MM.1S (cell line): ENCODE measurements around the gene RBM8A.

Experiments
- DNase-seq: peaks from one replicate; pipeline ENCODE4 v3.0.0-alpha.2; 2015
- H2AFZ ChIP-seq: fragments of 300-600 bp; sonication (generic); 2 replicates; pipeline ENCODE4 v1.6.0; 2016; ENCODE audit warnings: antibody characterized with exemption, low read length
- H3F3A ChIP-seq: fragments of 300-600 bp; sonication (generic); 2 replicates; pipeline ENCODE4 v1.6.1; 2016; ENCODE audit warnings: mild to moderate bottlenecking, antibody characterized with exemption, low read length, moderate library complexity, mixed read lengths; ENCODE audit not compliant: insufficient read depth
- H3K27ac ChIP-seq: fragments of 300-600 bp; sonication (generic); 2 replicates; pipeline ENCODE4 v1.5.1; 2016; ENCODE audit warnings: mild to moderate bottlenecking, low read length
- H3K27me3 ChIP-seq: fragments of 300-600 bp; sonication (generic); replicated peaks from 2 replicates; pipeline ENCODE4 v1.6.0; 2016; ENCODE audit warnings: low read length; ENCODE audit not compliant: insufficient read depth
- H3K36me3 ChIP-seq: fragments of 300-600 bp; sonication (generic); replicated peaks from 2 replicates; pipeline ENCODE4 v1.6.1; 2016; ENCODE audit warnings: mild to moderate bottlenecking, low read length, mixed read lengths; ENCODE audit not compliant: insufficient read depth
- H3K4me1 ChIP-seq: fragments of 300-600 bp; sonication (generic); 2 replicates; pipeline ENCODE4 v1.6.1; 2016; ENCODE audit warnings: low read length, mixed read lengths
- H3K4me2 ChIP-seq: fragments of 300-600 bp; sonication (generic); 2 replicates; pipeline ENCODE4 v1.6.0; 2016; ENCODE audit warnings: low read depth, low read length
- H3K4me3 ChIP-seq: fragments of 300-600 bp; sonication (generic); 2 replicates; pipeline ENCODE4 v1.5.1; 2016; ENCODE audit warnings: low read length, mixed read lengths
- H3K79me2 ChIP-seq: fragments of 300-600 bp; sonication (generic); 2 replicates; pipeline ENCODE4 v1.6.1; 2016; ENCODE audit warnings: mixed run types, low read length, mixed read lengths
- H3K9ac ChIP-seq: fragments of 300-600 bp; sonication (generic); 2 replicates; pipeline ENCODE4 v1.6.1; 2016; ENCODE audit warnings: low read length, mixed read lengths
- H3K9me2 ChIP-seq: fragments of 300-600 bp; sonication (generic); replicated peaks from 2 replicates; pipeline ENCODE4 v1.6.1; 2016; ENCODE audit warnings: mild to moderate bottlenecking, low read length, mixed read lengths; ENCODE audit not compliant: insufficient read depth
- H3K9me3 ChIP-seq: fragments of 300-600 bp; sonication (generic); replicated peaks from 2 replicates; pipeline ENCODE4 v1.6.1; 2016; ENCODE audit warnings: mild to moderate bottlenecking, low read length, mixed read lengths; ENCODE audit not compliant: insufficient read depth
- H4K20me1 ChIP-seq: fragments of 300-600 bp; sonication (generic); 2 replicates; pipeline ENCODE4 v1.6.1; 2016; ENCODE audit warnings: mild to moderate bottlenecking, low read length, moderate library complexity, mixed read lengths; ENCODE audit not compliant: insufficient read depth
- EZH2 ChIP-seq: fragments of 300-600 bp; sonication (generic); optimal IDR thresholded peaks from 2 replicates; pipeline ENCODE3; 2017; ENCODE audit warnings: low read depth, mild to moderate bottlenecking, antibody characterized with exemption, low read length, mixed read lengths
- EZH2phosphoT487 ChIP-seq: fragments of 300-600 bp; sonication (generic); IDR thresholded peaks from 2 replicates; pipeline ENCODE4 v1.6.1; 2018; ENCODE audit warnings: antibody characterized with exemption, low read length
- TF ChIP-seq, protein P1 (sequence below): fragments of 300-600 bp; sonication (generic); IDR thresholded peaks from 2 replicates; pipeline ENCODE4 v1.5.1; 2016; ENCODE audit warnings: antibody characterized with exemption, low read length, mixed read lengths

Gene RBM8A

GRCh38 chr1:145955436-145955835 is 28.2 kb upstream of the RBM8A start:
- Histone ChIP-seq H3K9me2 (no peaks in the 10 kb centered on the region), H3K79me2 (no peaks in the 10 kb centered on the region), H3K4me2 (no peak overlapping the region), H3K9me3 (no peaks in the 10 kb centered on the region), H3K36me3 (no peaks in the 10 kb centered on the region), H3K9ac (no peak overlapping the region), H3F3A (peaks cover 9% of the 10 kb centered on the region; the same call in 1 of the 2 replicates), H3K4me3 (no peak overlapping the region), H3K27ac (no peak overlapping the region), H4K20me1 (no peaks in the 10 kb centered on the region), H3K27me3 (peaks cover 31% of the 10 kb centered on the region), H3K4me1 (peaks cover 18% of the 10 kb centered on the region), H2AFZ (no peak overlapping the region)
- TF ChIP-seq EZH2 (no peak), EZH2phosphoT487 (no peak)
- TF ChIP-seq, protein P1, sequence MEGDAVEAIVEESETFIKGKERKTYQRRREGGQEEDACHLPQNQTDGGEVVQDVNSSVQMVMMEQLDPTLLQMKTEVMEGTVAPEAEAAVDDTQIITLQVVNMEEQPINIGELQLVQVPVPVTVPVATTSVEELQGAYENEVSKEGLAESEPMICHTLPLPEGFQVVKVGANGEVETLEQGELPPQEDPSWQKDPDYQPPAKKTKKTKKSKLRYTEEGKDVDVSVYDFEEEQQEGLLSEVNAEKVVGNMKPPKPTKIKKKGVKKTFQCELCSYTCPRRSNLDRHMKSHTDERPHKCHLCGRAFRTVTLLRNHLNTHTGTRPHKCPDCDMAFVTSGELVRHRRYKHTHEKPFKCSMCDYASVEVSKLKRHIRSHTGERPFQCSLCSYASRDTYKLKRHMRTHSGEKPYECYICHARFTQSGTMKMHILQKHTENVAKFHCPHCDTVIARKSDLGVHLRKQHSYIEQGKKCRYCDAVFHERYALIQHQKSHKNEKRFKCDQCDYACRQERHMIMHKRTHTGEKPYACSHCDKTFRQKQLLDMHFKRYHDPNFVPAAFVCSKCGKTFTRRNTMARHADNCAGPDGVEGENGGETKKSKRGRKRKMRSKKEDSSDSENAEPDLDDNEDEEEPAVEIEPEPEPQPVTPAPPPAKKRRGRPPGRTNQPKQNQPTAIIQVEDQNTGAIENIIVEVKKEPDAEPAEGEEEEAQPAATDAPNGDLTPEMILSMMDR = no peak
- no peak for DNase-seq

DNA sequence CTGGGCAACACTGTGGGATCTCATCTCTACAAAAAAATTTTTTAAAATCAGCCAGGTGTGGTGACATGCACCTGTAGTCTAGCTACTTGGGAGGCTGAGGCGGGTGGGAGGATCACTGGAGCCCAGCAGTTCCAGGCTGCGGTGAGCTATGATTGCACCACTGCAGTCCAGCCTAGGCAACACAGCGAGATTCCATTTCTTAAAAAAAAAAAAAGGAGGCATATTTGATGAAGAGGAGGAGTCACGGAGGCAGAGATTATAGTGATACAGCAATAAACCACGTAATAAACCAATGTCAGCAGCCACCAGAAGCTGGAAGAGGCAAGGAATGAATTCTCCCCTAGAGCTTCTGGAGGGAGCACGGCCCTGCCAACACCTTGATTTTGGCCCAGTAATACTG is 26.6 kb upstream of the RBM8A start:
- H3F3A ChIP-seq = peaks cover 9% of the 10 kb centered on the region; the same call in 1 of the 2 replicates
- H3K9ac ChIP-seq = no peak overlapping the region
- H3K27me3 ChIP-seq = peaks cover 15% of the 10 kb centered on the region
- H2AFZ ChIP-seq = no peak overlapping the region
- no peaks in the 10 kb centered on the region for H3K36me3 ChIP-seq
- no peaks in the 10 kb centered on the region for H4K20me1 ChIP-seq
- no peak overlapping the region for H3K4me2 ChIP-seq
- TF ChIP-seq EZH2 = no peak
- no peak for TF ChIP-seq EZH2phosphoT487
- TF ChIP-seq, protein P1 = no peak
- H3K79me2 ChIP-seq = no peaks in the 10 kb centered on the region
- no peak overlapping the region for H3K4me3 ChIP-seq
- H3K9me3 ChIP-seq = no peaks in the 10 kb centered on the region
- peaks cover 18% of the 10 kb centered on the region for H3K4me1 ChIP-seq
- H3K9me2 ChIP-seq = no peaks in the 10 kb centered on the region
- H3K27ac ChIP-seq = no peak overlapping the region
- no peak for DNase-seq

DNA sequence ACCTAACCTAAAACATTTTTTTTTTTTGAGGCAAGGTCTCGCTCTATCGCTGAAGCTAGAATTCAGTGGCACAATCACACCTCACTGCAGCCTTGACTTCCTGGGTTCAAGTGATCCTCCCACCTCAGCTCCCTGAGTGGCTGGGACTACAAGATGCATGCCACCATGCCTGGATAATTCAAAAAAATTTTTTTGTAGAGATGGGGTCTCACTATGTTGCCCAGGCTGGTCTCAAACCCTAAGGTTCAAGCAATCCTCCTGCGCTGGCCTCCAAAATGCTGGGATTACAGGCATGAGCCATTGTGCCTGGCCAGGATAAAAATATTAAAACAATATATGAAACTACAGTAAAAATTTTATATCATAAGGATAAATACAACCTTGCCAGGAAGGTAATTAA is 25.6 kb upstream of the RBM8A start:
- DNase-seq = no peak
- peaks cover 11% of the 10 kb centered on the region for H3K27me3 ChIP-seq
- no peak overlapping the region for H2AFZ ChIP-seq
- H3F3A ChIP-seq = peaks cover 9% of the 10 kb centered on the region; the same call in 1 of the 2 replicates
- no peaks in the 10 kb centered on the region for H3K9me3 ChIP-seq
- H3K9me2 ChIP-seq = no peaks in the 10 kb centered on the region
- no peak overlapping the region for H3K27ac ChIP-seq
- H4K20me1 ChIP-seq = no peaks in the 10 kb centered on the region
- H3K4me3 ChIP-seq = no peak overlapping the region
- peaks cover 10% of the 10 kb centered on the region for H3K4me1 ChIP-seq
- no peak for TF ChIP-seq EZH2phosphoT487
- TF ChIP-seq EZH2 = no peak
- TF ChIP-seq, protein P1 = no peak
- no peaks in the 10 kb centered on the region for H3K36me3 ChIP-seq
- H3K9ac ChIP-seq = no peak overlapping the region
- no peaks in the 10 kb centered on the region for H3K79me2 ChIP-seq
- no peak overlapping the region for H3K4me2 ChIP-seq
